ENCODE measurements around the gene BPIFA1.

GRCh38 chr20:33203444-33203843, 32.4 kb upstream of the BPIFA1 start:
- TF ChIP-seq CTCF (IDR thresholded peaks at IDR 0.05; ENCODE audit: insufficient read depth, low read depth, low read length) = no peak
- TF ChIP-seq EZH2 (IDR thresholded peaks at IDR 0.05; ENCODE audit: insufficient read depth, low read length) = no peak

All from astrocyte (in vitro differentiated cells and primary cell).